GM12878 (cell line): ENCODE data around the gene GOLIM4. TPM values are rescaled to one million over a fixed set of nuclear protein-coding genes. Genes with fewer than 3 reads are reported as not detected.

Experiments used
- ATAC-seq: fragments of 200-7000 bp; cut with Tn5 transposase; 3 replicates; pipeline ENCODE4 v1.9.1; 2020; ENCODE audit warnings: mild to moderate bottlenecking, moderate library complexity
- BruUV-seq: library from RNA; stranded (reverse); fragments of 400-500 nt; replicated peaks from 2 replicates; lab custom pipeline; 2021; lab: Mats Ljungman, UMichigan
- CTCF ChIA-PET: fragments of 300-600 bp; sonication (Branson Sonifier 250); formaldehyde crosslinking; extraction: SDS; loops from one replicate; lab custom pipeline; 2021; ENCODE audit warnings: inconsistent platforms; lab: Yijun Ruan, JAX
- POLR2A ChIA-PET: fragments of 350-600 bp; formaldehyde crosslinking; extraction: SDS; loops from one replicate; lab custom pipeline; 2021; ENCODE audit warnings: inconsistent platforms; lab: Charles Lee
- RAD21 ChIA-PET: fragments of 300-600 bp; sonication (Branson Sonifier 250); formaldehyde crosslinking; loops from one replicate; lab custom pipeline; 2023; ENCODE audit warnings: antibody characterized with exemption; ENCODE audit not compliant: unreplicated experiment; lab: Charles Lee
- SMC1A ChIA-PET: fragments of 300-600 bp; sonication (Branson Sonifier 250); formaldehyde crosslinking; loops from one replicate; lab custom pipeline; 2023; ENCODE audit not compliant: unreplicated experiment, uncharacterized antibody; lab: Charles Lee
- DNase-seq: peaks from one replicate; pipeline ENCODE4 v3.0.0-alpha.2; 2011; ENCODE audit warnings: low read depth, low spot score
- FAIRE-seq: peaks from 3 replicates; lab custom pipeline; 2011; peaks lifted over from hg19 to GRCh38; lab: Jason Lieb, UNC
- H2AFZ ChIP-seq: 2 replicates; pipeline ENCODE4 v1.6.0; 2011; ENCODE audit warnings: low read depth, low read length, control low read depth; ENCODE audit not compliant: control insufficient read depth
- H3K27ac ChIP-seq: 2 replicates; pipeline ENCODE4 v1.5.1; 2011; ENCODE audit warnings: control low read depth; ENCODE audit not compliant: control insufficient read depth, insufficient read depth
- H3K27me3 ChIP-seq, 2 experiments: replicated peaks in 1 of 2; 2 replicates each; pipeline versions ENCODE4 v1.6.0 to v1.6.1; 2011; ENCODE audit warnings: low read length in 1 of 2; ENCODE audit not compliant: control insufficient read depth in 2 of 2, insufficient read depth in 2 of 2
- H3K36me3 ChIP-seq, 2 experiments: 2 replicates each; pipeline ENCODE4 v1.5.1; 2011; ENCODE audit warnings: low read length in 1 of 2; ENCODE audit not compliant: control insufficient read depth in 2 of 2, insufficient read depth in 2 of 2
- H3K4me1 ChIP-seq: 2 replicates; pipeline ENCODE4 v1.6.1; 2011; ENCODE audit warnings: mild to moderate bottlenecking, low read length, moderate library complexity, mixed read lengths; ENCODE audit not compliant: control insufficient read depth, insufficient read depth
- H3K4me2 ChIP-seq: 2 replicates; pipeline ENCODE4 v1.6.0; 2011; ENCODE audit warnings: control low read depth; ENCODE audit not compliant: control insufficient read depth, insufficient read depth
- H3K4me3 ChIP-seq: fragments of 200-600 bp; sonication (generic); 2 replicates; pipeline ENCODE4 v1.5.1; 2016
- H3K79me2 ChIP-seq: 2 replicates; pipeline ENCODE4 v1.6.0; 2011; ENCODE audit warnings: low read length; ENCODE audit not compliant: control insufficient read depth, insufficient read depth
- H3K9ac ChIP-seq: 2 replicates; pipeline ENCODE4 v1.8.0; 2011; ENCODE audit warnings: low read length, control low read depth, mixed read lengths; ENCODE audit not compliant: control insufficient read depth, insufficient read depth
- H3K9me3 ChIP-seq: replicated peaks from 3 replicates; pipeline ENCODE4 v1.5.1; 2011; ENCODE audit warnings: mild to moderate bottlenecking, low read length; ENCODE audit not compliant: control insufficient read depth, insufficient read depth
- H4K20me1 ChIP-seq: 2 replicates; pipeline ENCODE4 v1.6.0; 2011; ENCODE audit not compliant: control insufficient read depth, insufficient read depth
- ATF7 ChIP-seq: fragments of 450-650 bp; IDR thresholded peaks from 2 replicates; pipeline ENCODE4 v1.6.1; 2016; ENCODE audit warnings: low read depth, mild to moderate bottlenecking
- FOXK2 ChIP-seq: fragments of 450-650 bp; IDR thresholded peaks from 2 replicates; pipeline ENCODE4 v1.6.1; 2017; ENCODE audit warnings: mild to moderate bottlenecking, moderate library complexity
- HCFC1 ChIP-seq: fragments of 150-350 bp; IDR thresholded peaks from 2 replicates; pipeline ENCODE4 v1.6.1; 2014; ENCODE audit warnings: low read length
- LARP7 ChIP-seq: fragments of 450-650 bp; IDR thresholded peaks from 2 replicates; pipeline ENCODE4 v1.6.1; 2017; ENCODE audit warnings: mild to moderate bottlenecking
- MEF2B ChIP-seq: fragments of 450-650 bp; IDR thresholded peaks from 2 replicates; pipeline ENCODE4 v1.6.1; 2018; ENCODE audit warnings: mild to moderate bottlenecking, moderate library complexity; ENCODE audit not compliant: partially characterized antibody, poor library complexity, severe bottlenecking
- RAD21 ChIP-seq: IDR thresholded peaks from 2 replicates; pipeline ENCODE4 v1.6.1; 2011; ENCODE audit warnings: mild to moderate bottlenecking, low read depth, low read length, moderate library complexity; ENCODE audit not compliant: insufficient read depth
- RBBP5 ChIP-seq: fragments of 200-600 bp; sonication (generic); conservative IDR thresholded peaks from 2 replicates; pipeline ENCODE4 v1.6.1; 2016
- SIX5 ChIP-seq: IDR thresholded peaks from 2 replicates; pipeline ENCODE4 v1.6.1; 2011; ENCODE audit warnings: mild to moderate bottlenecking, low read depth, low read length, moderate library complexity; ENCODE audit not compliant: severe bottlenecking
- TAF1 ChIP-seq: IDR thresholded peaks from 2 replicates; pipeline ENCODE4 v1.6.1; 2011; ENCODE audit warnings: mild to moderate bottlenecking, low read depth, low read length, borderline replicate concordance
- WGBS: methylation state at CpG from one replicate; pipeline ENCODE4 v1.1.6; 2016; ENCODE audit warnings: low lambda C conversion rate; ENCODE audit not compliant: insufficient replicate concordance, insufficient coverage; ENCODE audit errors: missing lambda C conversion rate; 5-methylcytosine and 5-hydroxymethylcytosine counted together
- in situ Hi-C: fragments of 300-500 bp; cut with MboI; formaldehyde crosslinking; loops from 9 replicates; pipeline ENCODE4 v1.14.3; 2018; ENCODE audit warnings: mixed read lengths
- intact Hi-C: fragments of 100-400 bp; cut with micrococcal nuclease; formaldehyde crosslinking; loops from one replicate; pipeline ENCODE4 v1.14.2; 2022; ENCODE audit not compliant: unreplicated experiment
- polyA plus RNA-seq, 11 experiments: library from polyadenylated mRNA; depleted of rRNA in 4 of 11; unstranded in 6 of 11; stranded (reverse) in 5 of 11; fragments of >200 nt; fragmentation: Nextera tagmentation in 4 of 11; fragmentation: Illumina TruSeq in 1 of 11; extraction: Ambion mirVana in 4 of 11; extraction: Trizol in 1 of 11; gene quantifications; 1 replicate in 1 of 11; 2 replicates in 10 of 11; pipeline versions ENCODE4 v1.2.1 to v1.2.3, GENCODE V29; 2011 to 2016; ENCODE audit warnings: inconsistent platforms in 2 of 11, missing spikeins in 2 of 11, low read depth in 1 of 11
- total RNA-seq, 4 experiments: library from RNA; depleted of rRNA in 3 of 4; stranded (reverse); fragments of >200 nt in 3 of 4; fragmentation: Illumina TruSeq in 1 of 4; extraction: Trizol in 1 of 4; gene quantifications; 2 replicates each; pipeline versions ENCODE4 v1.2.1 to v1.2.3, GENCODE V29; 2013 to 2021
- TF ChIP-seq, protein P1 (sequence below): fragments of 450-650 bp; IDR thresholded peaks from 2 replicates; pipeline ENCODE4 v1.6.1; 2018; ENCODE audit warnings: borderline replicate concordance, mild to moderate bottlenecking; ENCODE audit not compliant: partially characterized antibody

GOLIM4 gene
- total and polyA plus RNA-seq, 10 of the 15 experiments (the other 5 are each of a cell fraction or from before 2014, with no cell fraction given): 11.1 to 32.4 (median 19.3) TPM

DNA sequence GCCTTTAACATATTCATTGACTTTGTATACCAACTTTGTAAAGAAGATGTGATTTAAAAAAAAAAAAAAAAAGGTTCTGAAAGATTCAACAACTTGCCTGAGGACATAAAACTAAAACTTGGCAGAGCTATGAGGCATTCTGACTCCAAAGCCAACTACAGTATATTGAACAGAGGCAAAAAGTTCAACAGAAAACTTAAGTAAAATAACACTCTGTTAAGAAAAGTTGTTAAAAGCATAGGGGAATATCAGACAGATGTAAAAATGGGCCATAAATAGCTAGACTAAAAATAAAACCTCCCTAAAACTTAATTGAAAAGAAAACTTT lies 23.4 kb downstream of the GOLIM4 start (continued):
- no peak for TF ChIP-seq RAD21
- no peak for TF ChIP-seq ATF7
- no peak for TF ChIP-seq FOXK2

- ChIA-PET POLR2A (interaction anchor here (1.0 kb wide), 1 partner anchor 17 kb away, joined by 3 read pairs; no protein-coding TSS in a partner anchor), CTCF (interaction anchor here (1.3 kb wide), 1 partner anchor 9 kb away, joined by 3 read pairs; no protein-coding TSS in a partner anchor), RAD21 (interaction anchor here (1.2 kb wide), 1 partner anchor 22 kb away, joined by 7 read pairs; no protein-coding TSS in a partner anchor), SMC1A (interaction anchor here (1.4 to 3.0 kb wide), 3 partner anchors 10 to 15 kb away, joined by 3 to 22 read pairs (median 15); no protein-coding TSS in a partner anchor)
- whole genome bisulfite sequencing: 88% methylated on average over 8 of the region's 8 CpGs
- in situ Hi-C loops: no loop called here
- Histone ChIP-seq H2AFZ (no peak overlapping the region), H3K27me3 (no peaks in the 10 kb centered on the region), H3K4me2 (no peak overlapping the region), H3K9me3 (no peaks in the 10 kb centered on the region; the same call in 2 of the 3 replicates), H3K27ac (no peak overlapping the region), H3K9ac (no peak overlapping the region), H3K36me3 (no peaks in the 10 kb centered on the region), H4K20me1 (no peaks in the 10 kb centered on the region), H3K4me3 (no peak overlapping the region), H3K79me2 (peaks cover 5% of the 10 kb centered on the region), H3K4me1 (no peaks in the 10 kb centered on the region)
- DNase-seq (no peak), ATAC-seq (no peak), FAIRE-seq (no peak)
- BruUV-seq: no TSS peak
- TF ChIP-seq RBBP5: no peak
- TF ChIP-seq HCFC1: no peak
- TF ChIP-seq, protein P1, sequence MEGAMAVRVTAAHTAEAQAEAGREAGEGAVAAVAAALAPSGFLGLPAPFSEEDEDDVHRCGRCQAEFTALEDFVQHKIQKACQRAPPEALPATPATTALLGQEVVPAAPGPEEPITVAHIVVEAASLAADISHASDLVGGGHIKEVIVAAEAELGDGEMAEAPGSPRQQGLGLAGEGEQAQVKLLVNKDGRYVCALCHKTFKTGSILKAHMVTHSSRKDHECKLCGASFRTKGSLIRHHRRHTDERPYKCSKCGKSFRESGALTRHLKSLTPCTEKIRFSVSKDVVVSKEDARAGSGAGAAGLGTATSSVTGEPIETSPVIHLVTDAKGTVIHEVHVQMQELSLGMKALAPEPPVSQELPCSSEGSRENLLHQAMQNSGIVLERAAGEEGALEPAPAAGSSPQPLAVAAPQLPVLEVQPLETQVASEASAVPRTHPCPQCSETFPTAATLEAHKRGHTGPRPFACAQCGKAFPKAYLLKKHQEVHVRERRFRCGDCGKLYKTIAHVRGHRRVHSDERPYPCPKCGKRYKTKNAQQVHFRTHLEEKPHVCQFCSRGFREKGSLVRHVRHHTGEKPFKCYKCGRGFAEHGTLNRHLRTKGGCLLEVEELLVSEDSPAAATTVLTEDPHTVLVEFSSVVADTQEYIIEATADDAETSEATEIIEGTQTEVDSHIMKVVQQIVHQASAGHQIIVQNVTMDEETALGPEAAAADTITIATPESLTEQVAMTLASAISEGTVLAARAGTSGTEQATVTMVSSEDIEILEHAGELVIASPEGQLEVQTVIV: no peak
- TF ChIP-seq SIX5: no peak
- no peak for TF ChIP-seq TAF1
- no peak for TF ChIP-seq MEF2B
- no peak for TF ChIP-seq LARP7
- intact Hi-C loops: no loop called here
Observed at GRCh38 chr3:168071591-168072322, 24.0 kb downstream of the GOLIM4 start.
